RCC 7860 (cell line): ENCODE results near the gene MFRP.

Experiments used
- DNase-seq: peaks from one replicate; pipeline ENCODE4 v3.0.0-alpha.2; 2015; ENCODE audit warnings: low spot score
- FAIRE-seq: peaks from 2 replicates; lab custom pipeline; 2012; peaks lifted over from hg19 to GRCh38; lab: Jason Lieb, UNC

MFRP gene

GRCh38 chr11:119298726-119299125 lies 47.8 kb downstream of the MFRP start:
- FAIRE-seq: no peak

GRCh38 chr11:119297938-119298337 lies 48.6 kb downstream of the MFRP start:
- FAIRE-seq (no peak), DNase-seq (no peak)

More at GRCh38 chr11:119298726-119299125, 47.8 kb downstream of the MFRP start:
- no peak for DNase-seq

DNA sequence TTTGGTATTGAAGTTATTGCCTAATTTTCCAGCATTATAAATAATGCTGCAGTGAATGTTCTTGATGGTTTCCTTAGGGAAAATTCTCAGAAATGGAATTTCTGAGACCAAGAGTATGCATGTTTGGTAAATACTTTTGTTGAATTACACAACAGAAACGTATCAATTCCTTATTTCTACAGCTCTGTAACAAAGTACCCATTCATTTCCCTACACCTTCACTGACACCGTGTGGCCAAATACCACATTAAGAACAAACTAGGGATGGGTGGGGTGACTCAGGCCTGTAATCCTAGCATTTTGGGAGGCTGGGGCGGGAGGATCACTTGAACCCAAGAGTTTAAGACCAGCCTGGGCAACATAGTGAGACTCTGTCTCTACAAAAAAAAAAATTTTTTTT lies 51.3 kb downstream of the MFRP start:
- FAIRE-seq (no peak), DNase-seq (no peak)

DNA sequence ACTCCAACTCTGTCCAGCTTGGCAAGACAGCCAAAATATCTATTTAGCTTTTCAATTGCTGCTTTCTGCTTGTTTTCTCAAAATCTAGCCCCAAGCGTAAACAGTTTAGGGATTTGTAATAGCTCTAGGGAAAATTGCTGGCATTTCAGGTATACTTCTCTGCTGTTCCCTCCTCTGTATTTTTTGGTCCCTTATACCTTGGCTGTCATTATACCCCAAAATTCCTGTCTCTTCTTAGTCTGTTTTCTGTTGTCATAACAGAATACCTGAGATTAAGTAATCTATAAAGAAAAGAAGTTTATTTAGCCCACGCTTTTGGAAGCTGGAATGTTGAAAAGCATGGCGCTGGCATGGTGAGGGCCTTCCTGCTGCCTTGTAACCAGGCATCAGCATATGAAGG lies 53.0 kb downstream of the MFRP start:
- DNase-seq (no peak), FAIRE-seq (no peak)

DNA sequence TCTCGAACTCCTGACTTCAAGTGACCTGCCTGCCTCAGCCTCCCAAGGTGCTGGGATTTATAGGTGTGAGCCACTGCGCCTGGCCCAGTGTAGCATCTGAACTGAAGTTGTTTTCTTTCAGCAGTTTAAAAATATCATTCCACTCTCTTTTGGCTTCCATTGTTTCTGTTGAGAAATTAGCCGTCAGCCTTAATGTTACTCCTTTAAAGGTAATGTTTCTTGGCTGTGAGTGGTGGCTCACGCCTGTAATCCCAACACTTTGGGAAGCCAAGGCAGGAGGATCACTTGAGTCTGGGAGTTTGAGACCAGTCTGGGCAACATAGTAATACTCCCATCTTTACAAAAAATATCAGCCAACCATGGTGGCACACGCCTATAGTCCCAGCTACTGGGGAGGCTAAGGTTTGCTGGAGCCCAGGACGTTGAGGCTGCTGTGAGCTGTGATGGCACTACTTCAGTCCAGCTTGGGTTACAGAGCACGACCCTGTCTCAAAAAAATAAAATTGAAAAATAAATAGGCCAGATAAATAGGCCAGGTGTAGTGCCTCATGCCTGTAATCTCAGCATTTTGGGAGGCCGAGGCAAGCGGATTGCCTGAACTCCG lies 55.5 kb downstream of the MFRP start:
- no peak for FAIRE-seq
- no peak for DNase-seq
